HG03039 (cell line): ENCODE data around the gene PLXNA4.

Source experiments
- ATAC-seq: cut with Tn5 transposase; IDR thresholded peaks from one replicate; pipeline ENCODE4 v1.9.1; 2021; ENCODE audit warnings: mild to moderate bottlenecking, moderate library complexity; ENCODE audit not compliant: unreplicated experiment

PLXNA4 gene

DNA sequence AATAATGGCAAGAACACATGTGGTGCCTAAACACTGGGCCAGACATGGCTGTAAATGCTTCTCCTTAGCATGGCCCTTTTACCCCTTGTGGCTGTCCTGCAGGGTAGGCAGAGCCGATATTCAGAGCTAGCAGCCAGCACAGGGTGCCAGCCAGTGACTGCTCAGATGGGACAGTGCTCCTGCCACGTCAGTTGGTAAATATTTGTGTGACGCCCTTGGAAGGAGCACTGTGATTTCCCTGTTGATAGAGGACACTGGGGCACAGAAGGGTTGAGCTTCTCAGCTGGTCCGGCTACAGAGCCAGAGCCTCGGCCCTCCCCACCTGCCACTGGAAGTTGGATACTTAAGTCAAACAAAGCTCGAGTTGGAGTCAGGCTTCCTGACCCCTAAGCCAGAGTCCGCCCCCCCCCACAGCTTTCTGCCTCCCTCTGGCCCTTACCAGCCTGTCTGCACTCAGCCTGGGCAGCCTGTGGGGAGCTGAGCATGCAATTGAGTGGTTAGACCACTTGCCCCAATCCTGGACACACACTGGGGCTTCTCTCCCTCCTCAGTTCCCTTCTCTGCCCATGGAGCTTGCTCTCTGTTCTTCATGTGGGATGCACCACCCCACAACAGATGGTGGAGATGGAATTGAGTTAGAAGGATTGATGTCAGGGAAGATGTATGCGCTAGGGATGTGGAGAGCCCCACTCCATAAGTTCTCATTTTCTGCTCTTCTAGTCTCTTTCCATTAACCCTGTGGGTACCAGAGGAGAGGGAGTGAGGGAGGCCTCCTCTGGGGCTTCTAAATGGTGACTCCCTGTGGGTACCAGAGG, 350.8 kb downstream of the PLXNA4 start:
- ATAC-seq, result no peak

DNA sequence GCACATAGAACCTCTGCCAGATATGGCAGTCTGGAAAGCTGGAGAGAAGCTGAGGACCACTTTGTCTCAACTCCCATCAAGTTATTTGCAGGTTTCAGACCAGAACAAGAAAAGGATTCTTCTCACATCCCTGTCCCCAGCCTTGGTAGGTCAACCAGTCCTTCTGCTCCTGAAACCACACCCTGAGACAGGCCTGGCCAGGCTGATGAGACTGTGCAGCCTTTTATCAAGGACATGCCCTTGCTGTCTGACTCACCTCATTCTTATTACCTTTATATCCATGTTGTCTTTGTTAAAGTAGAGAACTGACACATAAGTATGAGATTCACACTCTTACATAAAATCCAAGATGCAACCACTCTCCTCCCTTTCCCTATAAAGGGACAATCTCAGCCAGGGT, 354.9 kb downstream of the PLXNA4 start:
- ATAC-seq, result no peak

DNA sequence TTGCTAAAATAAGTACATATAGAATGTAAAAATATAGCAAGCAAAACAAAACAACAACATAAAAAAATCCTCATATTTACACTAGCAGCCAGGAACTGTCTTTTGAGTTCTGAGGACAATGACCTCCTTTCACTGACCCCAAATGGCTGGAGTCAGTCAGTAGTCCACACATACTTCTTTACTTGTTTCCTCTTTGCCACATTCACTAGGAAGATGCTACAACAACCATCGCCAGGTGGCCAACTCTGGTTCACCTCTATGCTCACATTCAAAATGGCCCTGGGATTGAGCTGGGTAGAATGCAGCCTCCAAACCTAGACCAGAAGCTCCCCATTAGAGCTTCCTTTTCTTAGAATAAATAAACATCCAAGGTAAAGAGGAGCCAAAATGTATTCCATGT, 356.2 kb downstream of the PLXNA4 start:
- no peak for ATAC-seq

DNA sequence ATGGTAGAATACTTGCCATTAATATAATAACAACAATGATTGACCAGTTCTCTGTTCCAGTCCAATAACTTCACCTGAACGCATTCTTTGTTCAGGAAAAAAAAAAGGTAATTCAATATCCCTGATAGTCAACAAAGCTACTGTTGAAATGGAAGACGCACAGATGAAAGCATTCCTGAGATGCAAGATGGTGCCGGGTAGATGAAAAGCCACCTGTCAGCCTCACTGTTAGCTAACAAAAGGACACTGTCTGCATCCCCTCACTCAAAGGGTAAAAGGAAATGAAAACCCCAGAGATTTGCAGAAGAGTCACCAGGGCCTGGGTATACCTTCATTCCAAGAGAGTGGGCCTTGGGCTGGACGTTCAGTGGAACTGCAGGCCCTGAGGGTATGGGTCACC, 357.4 kb downstream of the PLXNA4 start:
- no peak for ATAC-seq

DNA sequence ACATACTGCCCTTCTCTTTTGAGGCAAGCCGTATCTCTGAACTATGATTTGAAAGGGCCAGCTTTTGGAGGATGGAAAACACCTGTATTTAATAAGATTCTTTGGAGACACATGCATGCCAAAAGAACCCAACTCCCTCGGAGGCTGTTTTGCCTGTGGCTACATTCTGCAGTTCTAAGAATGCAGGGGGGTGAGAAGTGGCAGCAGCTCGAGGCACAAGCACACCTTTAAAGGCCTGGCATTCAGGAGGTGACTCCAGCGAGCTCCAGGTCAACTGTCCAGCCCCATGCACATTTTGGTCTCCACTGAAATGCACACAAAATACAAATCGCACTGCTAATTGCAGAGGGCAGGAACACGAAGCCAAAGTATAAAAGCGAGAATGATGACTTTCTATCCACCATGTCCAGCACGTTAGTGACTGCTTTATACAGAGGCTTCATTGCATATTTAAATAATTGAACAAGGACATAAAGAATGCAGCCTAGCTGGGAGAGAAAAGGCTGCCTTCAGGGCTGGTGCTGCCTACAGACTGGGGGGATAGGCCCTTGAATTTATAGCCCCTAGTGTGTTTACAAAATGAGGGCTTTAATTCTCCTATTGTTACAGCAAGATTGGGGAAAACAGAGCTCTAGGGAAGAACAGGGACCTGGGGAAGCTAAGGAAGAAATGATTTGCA, 359.3 kb downstream of the PLXNA4 start:
- no peak for ATAC-seq

DNA sequence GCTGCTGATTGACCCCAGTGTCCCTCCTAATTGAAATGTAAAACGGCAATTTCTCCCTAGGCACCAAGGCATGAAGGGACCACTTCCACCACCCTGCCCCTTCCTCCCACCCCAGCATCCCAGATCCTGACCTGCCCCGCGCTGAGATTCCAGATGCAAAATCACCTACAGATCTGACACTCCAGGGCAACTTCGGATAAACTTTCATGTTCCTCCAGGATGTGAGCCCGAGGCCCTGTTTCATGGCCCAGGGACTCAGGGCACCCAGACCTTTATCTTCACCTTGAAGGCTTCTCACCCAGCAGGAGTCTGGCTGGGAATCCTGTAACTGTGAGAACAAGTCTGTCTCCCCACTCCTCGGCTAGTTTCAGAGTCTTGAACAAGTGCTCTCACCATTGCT, 361.8 kb downstream of the PLXNA4 start:
- no peak for ATAC-seq

DNA sequence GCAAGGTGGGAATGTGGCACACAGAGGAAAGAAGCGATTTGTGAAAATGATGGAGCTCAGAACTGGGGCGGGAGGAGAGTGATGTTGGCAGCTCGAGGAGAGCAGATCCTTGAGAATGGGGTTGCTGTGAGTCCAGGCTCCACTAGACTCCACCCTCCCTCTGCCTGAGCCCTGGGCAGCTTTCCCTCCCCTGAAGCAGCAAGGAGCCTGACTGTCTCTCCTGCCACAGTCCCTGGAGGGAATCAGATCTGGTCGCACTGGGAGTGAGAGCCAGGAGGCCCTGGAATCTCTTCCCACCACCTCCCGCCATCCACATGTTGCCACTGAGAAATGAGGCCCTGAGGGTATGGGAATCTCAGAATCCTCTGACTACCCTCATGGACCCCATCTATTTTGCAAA, 362.7 kb downstream of the PLXNA4 start:
- ATAC-seq, result no peak

DNA sequence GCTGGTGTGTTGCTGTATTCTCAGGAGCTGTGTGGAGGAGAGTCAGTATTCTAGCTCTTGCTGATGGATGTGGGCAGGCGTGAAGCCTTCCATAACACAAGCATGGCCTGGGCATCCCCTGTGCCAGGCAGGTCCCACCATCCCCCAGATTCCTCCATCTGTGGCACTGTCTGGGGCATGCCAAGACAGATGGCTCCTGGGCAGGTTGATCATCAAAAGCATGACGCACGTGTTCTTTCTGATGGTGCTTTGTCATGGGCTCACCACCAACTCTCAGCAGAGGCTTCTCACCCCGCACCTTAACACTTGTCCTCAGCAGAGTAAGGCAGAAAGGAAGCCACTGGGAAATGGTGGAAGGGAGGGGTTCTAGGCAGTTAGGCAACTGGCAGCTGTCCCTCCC, 364.3 kb downstream of the PLXNA4 start:
- no peak for ATAC-seq

DNA sequence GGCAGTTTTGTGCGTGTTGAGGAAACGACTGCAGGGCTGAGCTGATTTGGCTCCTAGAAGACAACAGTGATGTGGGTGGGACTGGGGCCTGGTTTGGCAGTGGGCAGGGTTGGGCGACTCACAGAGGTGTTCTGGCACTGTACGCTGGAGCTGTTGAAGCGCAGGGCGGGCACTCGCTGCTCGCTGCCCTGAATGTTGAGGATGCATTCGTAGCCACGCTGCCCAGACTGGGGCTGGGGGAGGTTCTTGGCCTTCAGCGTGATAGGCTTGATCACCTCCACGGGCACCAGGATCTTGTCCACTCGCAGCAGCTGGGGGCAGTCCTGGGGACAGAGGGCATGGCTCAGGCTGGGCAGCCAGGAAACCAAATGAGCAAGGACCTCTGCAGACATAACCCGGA, 365.4 kb downstream of the PLXNA4 start:
- ATAC-seq, result no peak

DNA sequence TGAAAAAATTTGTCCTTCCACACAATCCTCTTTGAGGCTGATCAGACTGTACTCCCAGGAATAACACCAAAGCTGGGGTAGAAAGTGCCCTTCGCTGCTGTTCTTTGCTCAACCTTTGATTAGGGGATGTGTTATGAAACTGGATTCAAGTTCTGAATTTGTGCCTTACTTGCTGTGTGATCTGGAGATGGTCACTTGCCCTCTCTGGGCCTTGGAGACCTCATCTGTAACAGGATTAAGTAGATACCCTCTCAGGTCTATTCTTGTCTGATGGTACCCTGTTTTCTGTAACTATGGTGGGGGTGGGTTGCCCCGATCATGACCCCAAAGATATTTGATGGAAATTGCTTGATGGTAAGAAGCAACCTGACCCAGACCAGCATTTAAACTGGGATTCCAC, 368.5 kb downstream of the PLXNA4 start:
- ATAC-seq, result no peak

DNA sequence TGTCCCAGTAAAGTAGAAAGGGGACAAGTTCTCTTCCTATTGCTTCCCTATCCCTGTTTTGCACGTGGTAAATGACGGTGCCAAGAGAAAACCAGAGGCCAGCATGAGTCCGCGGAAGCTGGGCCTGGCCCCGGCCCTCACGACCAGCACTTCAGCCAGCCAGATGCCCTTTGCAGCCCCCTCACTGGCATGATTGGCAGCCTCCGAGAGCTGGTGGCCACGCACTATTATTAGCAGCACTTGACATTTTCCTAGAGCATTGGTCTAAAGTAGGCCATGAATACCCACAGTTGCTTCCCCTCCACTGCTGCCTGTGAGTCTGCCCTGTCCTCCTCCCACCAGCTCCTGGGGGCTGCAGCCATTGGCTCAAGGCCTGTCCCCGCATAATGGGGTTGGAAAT, 369.1 kb downstream of the PLXNA4 start:
- ATAC-seq, result no peak

DNA sequence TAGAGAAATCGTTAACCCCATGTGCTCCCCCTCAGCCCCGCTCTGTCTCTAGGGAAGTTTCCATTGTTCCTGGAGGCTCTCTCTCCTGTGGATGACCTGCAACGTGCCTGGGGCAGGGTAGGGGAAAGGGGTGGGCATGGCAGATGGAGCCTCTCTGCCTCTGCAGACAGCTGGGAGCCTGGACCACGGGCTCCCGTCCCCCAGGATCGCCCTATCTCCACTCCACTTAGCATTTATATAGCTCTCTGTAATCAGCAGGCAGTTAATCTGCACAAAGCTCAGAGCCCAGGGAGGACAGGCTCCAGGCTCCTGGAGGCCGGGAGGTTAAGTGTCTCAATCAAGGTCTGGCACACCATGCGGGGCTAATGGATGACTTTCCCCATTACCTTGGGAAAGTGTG, 369.7 kb downstream of the PLXNA4 start:
- ATAC-seq, result no peak

DNA sequence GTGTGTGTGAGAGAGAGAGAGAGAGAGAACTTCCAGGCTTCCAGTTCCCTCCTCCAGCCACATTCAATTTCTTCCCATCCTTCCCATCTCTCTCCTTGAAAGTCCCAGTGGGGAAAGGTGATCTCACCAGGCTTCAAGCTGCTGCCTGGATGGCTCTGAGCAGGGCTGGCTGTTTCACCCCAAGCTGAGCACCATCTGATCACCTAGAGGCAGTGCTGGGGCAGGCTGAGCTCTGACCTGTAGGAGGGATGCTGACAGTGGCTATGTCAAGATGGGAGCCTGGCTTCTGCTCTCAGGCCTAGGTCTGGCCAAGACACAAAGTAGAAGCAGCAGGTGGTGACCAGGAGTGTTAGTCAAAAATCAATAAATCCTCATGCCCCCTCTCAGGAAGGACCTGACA, 370.8 kb downstream of the PLXNA4 start:
- ATAC-seq, result no peak

DNA sequence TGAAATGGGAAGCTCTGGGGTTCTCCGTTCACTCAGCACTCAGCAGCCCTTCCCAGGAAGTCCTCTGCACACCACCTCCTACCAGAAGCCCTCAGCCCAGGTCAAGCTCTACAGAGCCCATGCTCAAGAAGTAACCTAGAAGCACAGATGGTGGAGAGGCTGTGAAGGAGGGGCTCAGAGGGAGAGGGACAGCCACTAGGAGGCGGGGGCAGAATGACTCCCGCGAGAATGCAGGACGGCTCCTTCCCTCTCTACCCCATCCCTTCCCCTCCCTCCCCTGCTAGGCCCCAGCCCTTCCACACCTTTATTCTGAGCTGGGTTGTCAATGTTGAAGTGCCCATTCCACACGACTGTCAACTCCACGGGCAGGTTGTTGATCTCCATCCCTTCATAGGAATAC, 373.2 kb downstream of the PLXNA4 start:
- ATAC-seq, result no peak

DNA sequence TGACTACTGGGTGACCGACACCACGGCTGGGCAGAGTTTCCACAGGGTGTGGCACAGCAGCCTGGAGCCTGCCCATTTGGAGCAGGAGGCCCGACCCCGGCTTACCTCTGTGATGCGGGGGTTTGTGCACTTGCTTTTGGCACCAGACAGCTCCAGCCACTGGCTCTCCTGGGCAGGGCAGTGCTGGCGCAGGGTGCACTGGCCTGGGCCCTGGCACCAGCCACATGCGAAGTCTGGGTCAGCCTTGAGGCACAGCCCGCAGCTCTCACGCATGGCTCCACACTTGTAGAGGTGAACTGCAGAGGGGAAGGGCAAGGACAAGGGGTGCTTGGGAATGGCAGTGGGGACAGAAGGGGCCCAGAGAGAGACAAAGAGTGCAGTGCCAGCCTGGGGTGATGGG, 373.7 kb downstream of the PLXNA4 start:
- ATAC-seq, result no peak

DNA sequence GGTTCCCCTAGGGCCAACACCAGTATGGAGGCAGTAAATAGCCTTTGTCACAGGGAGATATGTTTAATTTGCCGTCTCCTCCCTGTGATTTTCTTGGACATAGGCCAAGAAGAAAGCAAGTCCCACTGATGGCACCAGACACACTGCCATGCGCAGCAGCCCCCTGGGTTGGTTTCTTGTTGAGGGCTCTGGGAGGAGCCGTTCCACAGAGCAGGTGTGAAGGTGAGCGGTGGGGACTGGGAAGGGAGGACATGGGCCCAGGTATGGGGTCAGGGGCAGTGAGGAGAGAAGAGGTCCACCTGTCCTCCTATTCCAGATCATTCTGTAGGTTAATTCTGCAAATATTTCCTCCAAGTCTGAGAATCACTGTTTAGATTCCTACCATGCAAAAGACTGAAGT, 376.1 kb downstream of the PLXNA4 start:
- ATAC-seq, result no peak

DNA sequence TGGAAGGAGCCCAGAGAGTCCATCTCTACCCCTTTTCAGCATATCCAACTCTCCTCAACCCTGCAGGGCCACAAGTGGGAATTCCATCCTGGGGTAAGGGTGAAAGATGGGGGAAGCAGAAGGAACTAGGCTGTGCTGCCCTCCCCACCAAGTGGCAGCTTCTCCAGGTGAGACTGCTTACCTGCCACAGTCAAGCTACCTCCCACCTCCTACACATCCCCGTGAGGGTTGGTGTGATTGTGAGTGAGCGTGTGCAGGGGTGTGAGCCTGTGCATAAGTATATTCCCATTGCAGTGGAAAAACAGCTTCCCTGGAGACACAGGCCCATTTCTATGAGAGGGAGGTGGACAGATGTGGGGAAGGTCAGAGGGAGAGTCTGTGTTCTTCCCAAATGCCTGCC, 376.6 kb downstream of the PLXNA4 start:
- ATAC-seq, result no peak

DNA sequence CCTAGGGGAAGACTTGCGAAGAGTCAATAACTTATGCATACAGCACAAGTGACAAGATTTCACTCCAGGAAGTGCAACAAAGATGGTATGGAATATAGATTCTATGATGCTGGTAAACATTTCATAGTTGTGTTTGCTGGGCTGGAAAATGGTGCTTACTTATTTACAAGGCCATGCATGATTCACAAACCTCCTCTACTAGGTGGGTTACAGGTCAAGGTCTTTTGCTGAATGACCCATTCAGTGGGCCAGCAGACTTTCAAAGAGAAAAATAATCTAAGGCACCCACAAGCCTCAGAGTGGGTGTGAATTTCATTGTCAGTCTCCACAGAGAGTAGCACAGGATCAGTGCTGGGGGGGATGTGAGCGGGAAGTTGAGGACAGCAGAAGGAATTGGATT, 378.5 kb downstream of the PLXNA4 start:
- ATAC-seq, result no peak

DNA sequence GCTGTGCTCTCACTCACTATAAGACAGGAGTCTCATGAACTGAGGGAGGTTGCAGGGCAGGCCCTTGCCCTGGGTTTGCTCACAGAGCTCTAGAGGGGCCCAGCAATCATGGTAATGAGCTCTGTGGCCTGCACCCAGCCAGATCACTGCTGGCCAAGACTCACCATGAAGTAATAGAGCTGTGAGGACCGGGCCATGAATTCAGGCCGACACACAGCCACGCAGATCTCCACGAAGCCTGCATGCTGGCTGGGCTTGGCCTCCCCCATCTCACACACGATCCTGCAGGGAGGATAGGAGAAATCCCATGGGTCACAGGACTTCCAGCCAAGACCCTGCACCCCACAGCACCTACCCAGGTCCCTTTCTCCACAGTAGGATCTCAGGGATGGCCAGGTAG, 382.4 kb downstream of the PLXNA4 start:
- ATAC-seq, result no peak

DNA sequence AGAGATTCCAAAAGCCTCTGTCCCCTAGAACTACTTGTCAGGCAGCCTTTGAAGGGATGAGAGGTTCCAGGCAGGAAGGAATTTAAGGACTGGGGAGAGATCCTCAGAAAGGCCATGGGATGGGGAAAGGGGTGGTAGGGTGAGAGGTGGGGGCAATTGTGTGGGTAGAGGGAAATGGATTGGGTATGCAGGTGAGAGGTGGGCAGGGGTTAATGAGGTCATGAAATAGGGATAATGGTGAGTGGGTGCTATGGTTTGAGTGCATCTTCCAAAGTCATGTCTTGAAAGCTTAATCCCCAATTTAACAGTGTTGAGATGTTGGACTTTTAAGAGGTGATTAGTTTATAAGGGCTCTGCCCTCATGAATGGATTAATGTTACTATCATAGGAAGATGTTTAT, 383.5 kb downstream of the PLXNA4 start:
- ATAC-seq, result no peak

DNA sequence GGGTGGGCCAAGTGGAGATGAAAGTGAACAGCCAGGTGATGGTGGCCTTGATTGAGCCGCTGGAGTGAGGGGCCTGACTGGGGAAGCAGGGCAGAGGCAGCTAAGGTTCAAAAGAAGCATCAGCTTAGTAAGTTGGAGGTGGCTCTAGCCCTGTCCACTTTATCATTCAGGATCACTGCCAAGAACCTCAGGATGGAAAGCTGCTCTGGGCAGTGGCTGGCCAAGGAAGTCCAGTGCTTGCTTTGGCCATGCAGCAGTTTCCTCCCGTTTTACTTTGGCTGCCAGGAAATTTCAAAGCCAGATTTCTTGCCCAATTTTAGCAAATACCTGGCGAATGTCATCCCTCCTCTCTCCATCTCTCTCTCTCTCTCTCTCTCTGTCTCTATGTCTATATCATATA, 384.9 kb downstream of the PLXNA4 start:
- ATAC-seq, result no peak

DNA sequence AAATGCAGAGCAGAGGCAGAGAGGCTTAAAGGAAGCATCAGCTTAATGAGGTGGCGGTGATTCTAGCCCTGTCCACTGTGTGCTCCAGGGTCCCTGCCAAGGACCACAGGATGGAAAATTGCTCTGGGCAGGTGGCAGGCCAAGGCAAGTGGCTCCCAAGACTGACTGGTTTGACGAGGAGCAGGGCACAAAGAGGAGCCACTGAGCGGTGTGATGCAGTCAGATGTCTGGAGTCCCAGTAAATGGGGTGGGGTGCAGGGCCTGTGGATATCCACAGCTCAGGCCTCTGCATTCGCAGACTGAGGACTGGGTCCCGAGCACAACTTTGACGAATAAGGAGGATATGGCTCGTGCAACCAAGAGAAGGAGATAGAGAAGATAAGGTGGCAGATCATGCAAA, 385.6 kb downstream of the PLXNA4 start:
- no peak for ATAC-seq

DNA sequence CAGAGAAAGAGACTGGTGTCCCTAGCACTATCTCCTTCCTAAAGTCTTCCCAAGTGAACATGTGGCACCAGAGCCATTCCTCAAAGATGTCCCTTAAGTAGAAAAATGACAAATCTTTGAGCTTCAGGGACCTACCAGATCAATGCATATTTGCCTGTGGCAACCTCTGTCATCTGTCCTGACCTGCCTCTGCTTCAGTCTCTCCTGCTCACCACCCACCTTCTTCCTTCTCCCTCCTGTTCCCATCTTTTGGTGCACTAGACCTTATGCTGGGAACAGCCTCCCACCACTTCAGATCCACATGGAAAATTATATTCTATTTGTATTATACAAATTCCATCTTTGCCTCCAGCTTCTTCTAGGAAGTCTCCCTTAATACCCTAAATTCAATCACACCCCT, 386.4 kb downstream of the PLXNA4 start:
- ATAC-seq, result no peak
